Islet of Langerhans (tissue), 1 donor: ENCODE data around the gene RBPJL.

ENCODE experiments used
- FAIRE-seq: peaks from one replicate; lab custom pipeline; 2011; peaks lifted over from hg19 to GRCh38; lab: Jason Lieb, UNC

RBPJL gene, protein sequence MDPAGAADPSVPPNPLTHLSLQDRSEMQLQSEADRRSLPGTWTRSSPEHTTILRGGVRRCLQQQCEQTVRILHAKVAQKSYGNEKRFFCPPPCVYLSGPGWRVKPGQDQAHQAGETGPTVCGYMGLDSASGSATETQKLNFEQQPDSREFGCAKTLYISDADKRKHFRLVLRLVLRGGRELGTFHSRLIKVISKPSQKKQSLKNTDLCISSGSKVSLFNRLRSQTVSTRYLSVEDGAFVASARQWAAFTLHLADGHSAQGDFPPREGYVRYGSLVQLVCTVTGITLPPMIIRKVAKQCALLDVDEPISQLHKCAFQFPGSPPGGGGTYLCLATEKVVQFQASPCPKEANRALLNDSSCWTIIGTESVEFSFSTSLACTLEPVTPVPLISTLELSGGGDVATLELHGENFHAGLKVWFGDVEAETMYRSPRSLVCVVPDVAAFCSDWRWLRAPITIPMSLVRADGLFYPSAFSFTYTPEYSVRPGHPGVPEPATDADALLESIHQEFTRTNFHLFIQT

GRCh38 chr20:45306431-45306982 lies at the start of gene RBPJL:
TSS of gene RBPJL (plus strand) at chr20:45306840. CDS start at chr20:45306923, 83 bp downstream.
- no peak for FAIRE-seq

DNA sequence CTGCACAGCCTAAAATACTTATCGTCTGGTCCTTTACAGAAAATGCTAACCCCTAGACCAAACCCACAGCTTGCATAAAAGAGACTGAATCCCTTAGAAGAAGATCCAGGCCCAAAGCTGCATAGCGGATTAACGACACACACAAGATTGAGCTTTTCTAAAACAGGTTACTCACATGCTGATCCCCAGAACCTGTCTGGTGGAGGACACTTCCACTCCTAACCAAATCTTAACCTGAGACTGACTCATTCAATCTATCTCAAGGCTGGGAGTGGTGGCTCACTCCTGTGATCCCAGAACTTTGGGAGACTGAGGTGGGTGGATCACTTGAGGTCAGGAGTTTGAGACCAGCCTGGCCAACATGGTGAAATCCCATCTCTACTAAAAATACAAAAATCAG lies 49.5 kb upstream of the RBPJL start:
- no peak for FAIRE-seq

DNA sequence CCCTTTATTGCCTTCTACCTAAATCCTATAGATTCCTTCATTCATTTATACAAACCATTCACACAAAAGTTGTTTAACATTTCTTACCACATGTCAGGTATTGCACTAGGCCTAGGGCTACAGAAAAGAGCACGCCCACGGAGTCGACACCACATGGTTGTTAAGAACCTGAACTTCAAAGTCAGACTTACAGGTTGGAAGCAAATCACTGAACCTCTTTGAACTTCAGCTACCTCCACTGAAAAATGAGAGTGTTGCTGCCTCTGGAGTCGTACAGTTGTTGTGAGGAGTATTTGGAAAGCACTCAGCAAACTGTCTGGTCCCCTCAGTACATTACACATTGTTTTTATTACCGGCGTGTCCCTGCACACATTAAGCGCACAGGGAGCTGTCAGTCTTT lies 48.9 kb upstream of the RBPJL start:
- no peak for FAIRE-seq

DNA sequence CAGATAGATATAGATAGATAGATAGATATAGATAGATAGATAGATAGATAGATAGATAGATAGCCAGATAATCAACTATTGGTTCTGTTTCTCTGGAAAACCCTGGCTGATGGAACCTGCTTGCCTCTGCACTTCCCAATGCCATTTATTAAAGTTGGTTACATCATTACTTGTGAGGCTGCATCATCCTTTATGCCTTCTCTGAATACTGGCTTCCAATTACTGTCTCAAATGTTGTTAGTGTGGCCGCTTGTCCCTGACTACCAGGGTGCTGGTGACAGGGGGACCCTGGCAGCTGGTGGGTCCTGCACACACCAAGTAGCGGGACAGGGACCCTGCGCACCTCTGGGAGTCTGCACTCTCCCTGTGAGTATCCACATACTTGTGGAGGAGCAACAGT lies 48.4 kb upstream of the RBPJL start:
- no peak for FAIRE-seq

GRCh38 chr20:45258664-45259063 lies 48.0 kb upstream of the RBPJL start:
- no peak for FAIRE-seq

- no peak for FAIRE-seq
These were observed 42.9 kb upstream of the RBPJL start for GRCh38 chr20:45263556-45264266.

DNA sequence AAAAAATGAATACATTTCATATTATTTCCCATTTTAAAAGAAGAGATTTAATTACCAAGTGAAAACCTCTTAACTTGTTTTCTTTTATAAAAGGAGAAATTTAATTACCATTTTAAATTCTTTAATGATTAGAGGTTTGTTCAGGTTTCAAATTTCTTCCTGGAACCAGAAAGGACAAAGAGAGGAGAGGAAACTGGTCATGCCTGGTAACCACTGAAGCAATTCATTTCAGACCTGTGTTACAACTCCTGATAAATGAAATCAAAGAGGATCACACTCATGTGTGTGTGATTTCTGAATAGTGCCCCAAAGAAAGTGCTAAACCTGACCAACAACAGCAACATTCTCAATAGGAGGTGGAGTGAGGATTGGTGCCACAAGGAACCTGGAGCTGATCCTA lies 39.7 kb upstream of the RBPJL start:
- no peak for FAIRE-seq

DNA sequence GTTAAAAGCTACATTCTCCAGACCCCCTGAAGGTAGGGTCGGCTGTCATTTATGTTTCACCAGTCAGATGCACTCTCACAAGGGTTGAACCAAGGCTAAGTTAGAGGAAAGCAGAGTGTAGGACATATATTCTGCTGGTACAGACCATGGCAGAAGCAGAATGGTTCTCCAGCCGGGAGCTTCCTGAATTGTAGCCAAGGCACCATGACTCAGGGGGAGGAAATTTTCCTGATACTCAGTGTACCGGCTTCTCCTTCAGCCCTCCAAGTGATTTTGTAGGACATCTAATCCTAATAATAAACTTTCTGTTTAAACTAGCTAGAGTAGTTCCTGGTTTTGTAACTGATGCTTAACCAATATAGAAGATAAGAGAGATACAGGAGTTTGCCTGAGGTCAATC lies 38.1 kb upstream of the RBPJL start:
- FAIRE-seq: no peak

DNA sequence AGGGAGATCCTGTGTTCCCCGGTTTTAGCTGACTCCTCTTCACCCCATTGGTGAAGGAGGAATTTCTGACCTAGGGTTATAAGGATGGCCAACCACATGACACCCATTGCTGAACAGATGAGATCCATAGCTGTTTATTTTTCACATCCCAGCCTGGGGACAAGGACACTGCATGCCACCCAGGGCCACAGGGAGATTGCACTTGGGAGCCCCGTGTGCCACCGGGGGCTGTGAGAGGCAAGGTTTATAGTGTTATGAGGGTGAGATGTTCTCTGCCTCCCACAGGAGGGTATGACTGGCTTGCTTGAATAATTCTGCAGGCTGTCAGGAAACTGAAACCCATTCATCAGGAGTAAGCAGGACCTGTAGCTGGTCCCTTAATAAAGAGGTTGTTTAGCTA lies 37.6 kb upstream of the RBPJL start:
- FAIRE-seq: no peak

- FAIRE-seq: no peak
These were observed 36.8 kb upstream of the RBPJL start for GRCh38 chr20:45269754-45270270.

GRCh38 chr20:45275338-45275737 lies 31.3 kb upstream of the RBPJL start:
- no peak for FAIRE-seq

- no peak for FAIRE-seq
These were observed 26.6 kb upstream of the RBPJL start for GRCh38 chr20:45279992-45280391.

DNA sequence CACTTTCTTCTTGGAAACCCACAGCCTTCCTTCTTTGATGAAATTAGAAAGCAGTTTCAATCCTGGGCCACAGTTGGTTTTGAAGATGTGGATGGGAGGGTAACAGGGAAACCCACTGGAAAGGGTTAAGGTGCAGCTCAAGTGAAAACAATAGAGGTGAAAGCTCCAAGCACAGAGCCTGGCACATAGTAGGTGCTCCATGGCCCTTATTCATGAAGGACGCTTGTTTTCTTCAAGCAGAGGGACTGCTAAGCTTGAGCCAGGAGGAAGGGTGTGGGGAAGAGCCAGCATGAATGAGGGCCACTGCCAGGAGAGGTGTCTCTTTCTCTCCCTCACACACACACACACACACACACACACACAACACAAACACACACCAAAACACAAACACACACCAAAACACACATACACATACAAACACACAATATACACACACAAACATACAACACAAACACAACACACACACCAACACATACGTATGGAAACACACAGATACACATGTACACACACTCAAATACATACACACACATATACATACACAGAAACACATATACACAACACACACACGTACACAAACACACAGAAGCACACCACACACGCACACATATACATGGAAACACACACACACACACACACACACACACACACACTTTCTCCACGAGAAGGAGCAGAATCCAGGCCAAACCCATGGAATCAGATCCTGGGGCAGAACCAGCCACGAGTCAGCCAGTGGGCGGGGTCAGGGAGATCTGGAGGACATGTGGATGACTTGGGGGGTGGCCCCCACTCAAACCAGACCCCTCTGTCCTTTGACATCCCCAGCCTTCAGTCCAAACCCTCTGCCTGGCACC lies 23.7 kb upstream of the RBPJL start:
- FAIRE-seq: no peak

- no peak for FAIRE-seq
These were observed 23.0 kb upstream of the RBPJL start for GRCh38 chr20:45283551-45284057.

DNA sequence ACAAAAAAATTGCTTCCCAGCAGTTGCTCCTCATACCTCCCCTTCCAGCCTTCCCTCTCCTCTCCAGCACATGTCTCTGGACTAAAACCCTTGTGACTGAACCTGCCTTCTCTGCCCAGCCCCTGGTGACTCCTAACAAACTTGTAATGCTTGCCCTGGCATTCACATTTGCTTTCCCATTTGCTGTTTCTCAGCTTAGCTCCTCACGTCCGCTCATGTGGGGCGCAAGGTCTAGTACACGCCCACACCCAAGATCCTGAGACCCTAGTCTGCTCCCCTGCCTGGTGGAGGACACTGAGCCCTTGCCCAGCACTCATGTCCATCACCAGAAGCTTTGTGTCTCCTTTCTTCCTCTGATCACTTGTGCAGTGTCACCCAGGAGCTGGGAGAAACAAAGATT lies 18.3 kb upstream of the RBPJL start:
- no peak for FAIRE-seq

GRCh38 chr20:45288860-45289259 lies 17.8 kb upstream of the RBPJL start:
- FAIRE-seq: no peak

- FAIRE-seq: no peak
These were observed 16.5 kb upstream of the RBPJL start for GRCh38 chr20:45289942-45290676.

DNA sequence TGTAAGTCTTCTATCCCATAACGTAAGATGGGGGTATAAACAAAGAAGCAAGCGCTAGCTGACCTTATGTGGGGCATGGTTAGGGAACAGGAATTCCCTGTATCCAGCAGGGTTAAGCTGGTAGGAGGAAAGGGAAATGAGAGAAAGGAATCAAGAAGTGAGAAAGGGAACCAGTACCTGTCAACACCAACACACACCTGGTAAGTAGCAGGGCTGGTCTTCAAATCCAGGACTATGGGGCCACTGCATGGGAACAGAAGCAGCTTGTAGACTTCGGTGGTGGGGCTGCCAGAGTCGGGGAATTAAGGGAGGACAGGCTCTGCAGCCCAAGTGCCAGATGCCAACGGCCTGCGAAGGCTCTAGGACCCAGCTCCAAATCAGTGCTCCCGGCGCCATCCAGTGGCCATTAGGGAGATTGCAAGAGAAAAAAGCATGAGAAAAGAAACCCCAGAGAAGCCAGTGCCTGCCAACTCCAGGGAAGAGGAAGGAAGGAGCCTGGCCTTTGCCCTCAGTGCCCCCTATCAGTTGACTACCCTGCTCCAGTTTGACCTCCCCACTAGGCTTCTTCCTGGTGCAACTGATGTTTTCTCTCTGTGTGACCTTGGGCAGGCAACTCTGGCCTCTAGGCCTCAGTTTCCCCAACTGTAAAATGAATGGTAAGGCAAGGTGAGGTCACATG lies 15.8 kb upstream of the RBPJL start:
- FAIRE-seq: no peak

DNA sequence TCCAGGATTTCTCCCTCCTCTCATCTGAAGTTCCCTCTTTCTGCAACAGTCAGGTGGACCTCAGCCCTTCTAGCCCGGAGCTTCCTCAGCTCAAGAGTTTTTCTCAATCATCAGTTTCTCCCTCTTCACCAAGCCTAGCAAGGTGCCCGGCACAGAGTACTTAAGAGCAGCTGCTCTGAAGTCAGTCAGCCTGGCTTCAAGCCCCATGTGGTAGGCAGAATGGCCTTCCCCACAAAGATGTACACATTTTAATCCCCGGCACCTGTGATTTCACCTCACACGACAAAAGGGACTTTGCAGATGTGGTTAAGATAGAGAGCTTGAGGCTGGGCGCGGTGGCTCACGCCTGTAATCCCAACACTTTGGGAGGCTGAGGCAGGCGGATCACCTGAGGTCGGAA lies 15.1 kb upstream of the RBPJL start:
- no peak for FAIRE-seq

DNA sequence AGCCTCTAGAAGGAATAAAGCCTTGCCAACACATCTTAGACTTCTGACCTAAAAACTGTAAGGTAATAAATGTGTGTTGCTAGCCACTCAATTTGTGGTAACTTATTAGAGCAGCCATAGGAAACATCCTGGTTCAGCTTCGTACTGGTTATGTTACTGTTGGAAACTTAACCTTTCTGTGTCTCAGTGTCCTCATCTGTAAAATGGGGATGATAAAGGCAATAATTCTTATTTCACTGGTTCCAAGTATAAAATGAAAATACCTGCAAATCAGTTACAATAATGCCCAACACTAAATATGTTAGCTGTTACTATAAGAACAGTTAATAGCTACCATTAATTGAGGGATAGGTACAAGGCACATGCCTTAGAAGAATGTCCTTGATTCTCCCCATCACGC lies 14.3 kb upstream of the RBPJL start:
- no peak for FAIRE-seq
